ENCODE results near the gene CHST10. TPM values are rescaled to one million over a fixed set of nuclear protein-coding genes. Genes with fewer than 3 reads are reported as not detected.

CHST10 gene
- total and polyA plus RNA-seq, 2 donors (not counting 3 experiments of a cell fraction or from before 2014, with no cell fraction given), result 11.1 to 12.3 TPM

GRCh38 chr2:100427627-100428258, 10.3 kb upstream of the CHST10 start:
- ChIA-PET POLR2A (no interaction called here), CTCF (no interaction called here)
- FAIRE-seq (peak; percentile 21), DNase-seq (ENCODE audit: low read depth, low spot score) (peak; percentile 52)
- intact Hi-C loops (cut with micrococcal nuclease) (loop anchor here (10.0 kb wide), 2 partner anchors 137 to 557 kb away; partner anchors contain the start of gene PDCL3), dilution Hi-C loops (cut with MboI; ENCODE audit: extremely low pct_ligation_motif_present, low sequenced_read_pairs) (no loop called here)
- Histone ChIP-seq H4K20me1 (replicated peaks; ENCODE audit: control insufficient read depth, extremely low read depth, insufficient read depth, low read length) (no peaks in the 10 kb centered on the region), H3K9ac (replicated peaks; ENCODE audit: extremely low read depth, insufficient read depth, low read length) (no peak overlapping the region), H3K9me1 (replicated peaks; ENCODE audit: control insufficient read depth, extremely low read depth, insufficient read depth, low read length) (no peaks in the 10 kb centered on the region), H3K79me2 (ENCODE audit: control insufficient read depth, insufficient read depth, low read length) (no peaks in the 10 kb centered on the region), H3K4me1 (ENCODE audit: control insufficient read depth, extremely low read depth, insufficient read depth, low read length) (no peaks in the 10 kb centered on the region), H3K9me3 (replicated peaks; ENCODE audit: control insufficient read depth, insufficient read depth, low read length) (no peaks in the 10 kb centered on the region), H3K27ac (ENCODE audit: insufficient read depth, low read depth, low read length) (no peak overlapping the region), H3K4me2 (ENCODE audit: insufficient read depth, low read length) (no peak overlapping the region), H3K27me3 (ENCODE audit: control insufficient read depth in 2 of 2, insufficient read depth in 2 of 2, low read length in 2 of 2) (peaks cover 9 to 11% of the 10 kb centered on the region in 2 experiments), H2AFZ (ENCODE audit: low read depth, low read length) (no peak overlapping the region), H3K36me3 (ENCODE audit: control insufficient read depth in 2 of 2, extremely low read depth in 1 of 2, insufficient read depth in 2 of 2, low read length in 2 of 2) (no peaks in the 10 kb centered on the region), H3K4me3 (replicated peaks in 1 of 3; ENCODE audit: insufficient read depth in 1 of 3, low read depth in 1 of 3, low read length in 3 of 3) (no peak overlapping the region)
- TF ChIP-seq EZH2 (IDR thresholded peaks at IDR 0.05; ENCODE audit: borderline replicate concordance, low read depth, low read length, severe bottlenecking), result no peak
- no peak for TF ChIP-seq JUN (IDR thresholded peaks at IDR 0.05; ENCODE audit: borderline replicate concordance, insufficient read depth, insufficient read length, low read depth)
- no peak for TF ChIP-seq FOS (IDR thresholded peaks at IDR 0.05; ENCODE audit: borderline replicate concordance, insufficient read depth, low read length)
- peak; percentile 27 to 35 for TF ChIP-seq CTCF (IDR thresholded peaks at IDR 0.05; ENCODE audit: extremely low read depth in 1 of 2, insufficient read depth in 1 of 2, low read depth in 1 of 2, low read length in 2 of 2)
- TF ChIP-seq POLR2A (IDR thresholded peaks at IDR 0.05; ENCODE audit: low read depth, low read length), result no peak
- BruUV-seq (replicated peaks), result no TSS peak

DNA sequence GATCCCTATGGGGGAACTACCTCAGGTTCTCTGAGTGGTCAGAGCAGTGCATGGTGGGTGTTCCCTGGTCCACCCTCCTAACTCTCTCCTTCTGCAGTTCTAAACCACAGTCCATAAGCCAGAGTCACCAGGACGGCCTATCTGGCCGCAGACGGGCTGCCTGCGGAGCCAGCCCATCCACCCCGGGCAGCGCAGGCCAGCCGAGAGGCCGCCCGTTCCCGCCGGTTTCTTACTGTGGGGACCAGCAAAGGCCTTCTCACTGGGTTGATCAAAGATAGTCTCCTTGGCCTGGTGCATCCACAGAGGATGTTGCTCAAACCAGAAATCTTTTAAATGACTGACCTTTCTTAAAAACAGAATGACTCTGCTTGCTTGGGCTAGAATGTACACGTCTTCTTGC, 9.6 kb upstream of the CHST10 start:
- intact Hi-C loops (cut with micrococcal nuclease) (loop anchor here (10.0 kb wide), 2 partner anchors 138 to 558 kb away; partner anchors contain the start of gene PDCL3), dilution Hi-C loops (cut with MboI; ENCODE audit: extremely low pct_ligation_motif_present, low sequenced_read_pairs) (no loop called here)
- no peaks in the 10 kb centered on the region for H3K9me3 ChIP-seq (replicated peaks; ENCODE audit: control insufficient read depth, insufficient read depth, low read length)
- ChIA-PET POLR2A (no interaction called here), CTCF (no interaction called here)
- H3K9me1 ChIP-seq (replicated peaks; ENCODE audit: control insufficient read depth, extremely low read depth, insufficient read depth, low read length), result no peaks in the 10 kb centered on the region
- FAIRE-seq, result no peak
- no peak overlapping the region for H3K4me3 ChIP-seq (replicated peaks in 1 of 3; ENCODE audit: insufficient read depth in 1 of 3, low read depth in 1 of 3, low read length in 3 of 3)
- H3K27ac ChIP-seq (ENCODE audit: insufficient read depth, low read depth, low read length), result no peak overlapping the region
- no peak overlapping the region for H2AFZ ChIP-seq (ENCODE audit: low read depth, low read length)
- no peaks in the 10 kb centered on the region for H3K4me1 ChIP-seq (ENCODE audit: control insufficient read depth, extremely low read depth, insufficient read depth, low read length)
- H3K79me2 ChIP-seq (ENCODE audit: control insufficient read depth, insufficient read depth, low read length), result no peaks in the 10 kb centered on the region
- no peak for DNase-seq (ENCODE audit: low read depth, low spot score)
- H3K27me3 ChIP-seq (ENCODE audit: control insufficient read depth in 2 of 2, insufficient read depth in 2 of 2, low read length in 2 of 2), result peaks cover 9 to 11% of the 10 kb centered on the region in 2 experiments
- H3K9ac ChIP-seq (replicated peaks; ENCODE audit: extremely low read depth, insufficient read depth, low read length), result no peak overlapping the region
- H4K20me1 ChIP-seq (replicated peaks; ENCODE audit: control insufficient read depth, extremely low read depth, insufficient read depth, low read length), result no peaks in the 10 kb centered on the region
- BruUV-seq (replicated peaks), result no TSS peak
- H3K36me3 ChIP-seq (ENCODE audit: control insufficient read depth in 2 of 2, extremely low read depth in 1 of 2, insufficient read depth in 2 of 2, low read length in 2 of 2), result no peaks in the 10 kb centered on the region
- TF ChIP-seq FOS (IDR thresholded peaks at IDR 0.05; ENCODE audit: borderline replicate concordance, insufficient read depth, low read length) (no peak), POLR2AphosphoS5 (IDR thresholded peaks at IDR 0.05; ENCODE audit: insufficient read depth, low read depth, low read length) (no peak), MYC (IDR thresholded peaks at IDR 0.05; ENCODE audit: low read depth, low read length) (no peak), JUN (IDR thresholded peaks at IDR 0.05; ENCODE audit: borderline replicate concordance, insufficient read depth, insufficient read length, low read depth) (no peak), GATA2 (IDR thresholded peaks at IDR 0.05; ENCODE audit: insufficient read depth, insufficient read length, low read depth, low read length) (no peak), EZH2 (IDR thresholded peaks at IDR 0.05; ENCODE audit: borderline replicate concordance, low read depth, low read length, severe bottlenecking) (no peak), POLR2A (IDR thresholded peaks at IDR 0.05; ENCODE audit: low read depth, low read length) (no peak), CTCF (IDR thresholded peaks at IDR 0.05; ENCODE audit: extremely low read depth in 1 of 2, insufficient read depth in 1 of 2, low read depth in 1 of 2, low read length in 2 of 2) (no peak)
- TF ChIP-seq, protein P1, sequence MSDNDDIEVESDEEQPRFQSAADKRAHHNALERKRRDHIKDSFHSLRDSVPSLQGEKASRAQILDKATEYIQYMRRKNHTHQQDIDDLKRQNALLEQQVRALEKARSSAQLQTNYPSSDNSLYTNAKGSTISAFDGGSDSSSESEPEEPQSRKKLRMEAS (IDR thresholded peaks at IDR 0.05; ENCODE audit: insufficient read depth, insufficient read length), result no peak
- no peak overlapping the region for H3K4me2 ChIP-seq (ENCODE audit: insufficient read depth, low read length)

Data from endothelial cell of umbilical vein (primary cell).